Left colon (tissue), 2 donors: ENCODE data around the gene PLEKHN1. TPM values are rescaled to one million over a fixed set of nuclear protein-coding genes. Genes with fewer than 3 reads are reported as not detected.

Source experiments
- ATAC-seq: fragments of 200-7000 bp; cut with Tn5 transposase; one replicate; pipeline ENCODE4 v1.9.1; 2020; ENCODE audit warnings: mild to moderate bottlenecking, moderate library complexity
- DNase-seq, 2 donors: peaks; one replicate each; pipeline ENCODE4 v3.0.0-alpha.2; 2020
- intact Hi-C, 2 donors: fragments of 100-400 bp; cut with DNase I in 1 of 2; cut with micrococcal nuclease in 1 of 2; formaldehyde crosslinking; loops; one replicate each; pipeline versions ENCODE4 v1.11.2 to v1.14.0; 2022; cut with DNase I, micrococcal nuclease
- total RNA-seq, 2 donors: library from RNA; stranded (reverse); fragmentation: NEBNext Ultra II Directional; extraction: Animal tissue kit (Norgen Biotek cat#: 25700); gene quantifications; one replicate each; pipeline ENCODE4 v1.2.1, GENCODE V29; 2021
- donor health status: DM: no; HTN: no; CAD: no.
- donor health status: DM: yes; HTN: yes; CAD: no.

Gene PLEKHN1
- total RNA-seq, 2 donors from 2014 or later = 0.58 to 0.95 TPM

DNA sequence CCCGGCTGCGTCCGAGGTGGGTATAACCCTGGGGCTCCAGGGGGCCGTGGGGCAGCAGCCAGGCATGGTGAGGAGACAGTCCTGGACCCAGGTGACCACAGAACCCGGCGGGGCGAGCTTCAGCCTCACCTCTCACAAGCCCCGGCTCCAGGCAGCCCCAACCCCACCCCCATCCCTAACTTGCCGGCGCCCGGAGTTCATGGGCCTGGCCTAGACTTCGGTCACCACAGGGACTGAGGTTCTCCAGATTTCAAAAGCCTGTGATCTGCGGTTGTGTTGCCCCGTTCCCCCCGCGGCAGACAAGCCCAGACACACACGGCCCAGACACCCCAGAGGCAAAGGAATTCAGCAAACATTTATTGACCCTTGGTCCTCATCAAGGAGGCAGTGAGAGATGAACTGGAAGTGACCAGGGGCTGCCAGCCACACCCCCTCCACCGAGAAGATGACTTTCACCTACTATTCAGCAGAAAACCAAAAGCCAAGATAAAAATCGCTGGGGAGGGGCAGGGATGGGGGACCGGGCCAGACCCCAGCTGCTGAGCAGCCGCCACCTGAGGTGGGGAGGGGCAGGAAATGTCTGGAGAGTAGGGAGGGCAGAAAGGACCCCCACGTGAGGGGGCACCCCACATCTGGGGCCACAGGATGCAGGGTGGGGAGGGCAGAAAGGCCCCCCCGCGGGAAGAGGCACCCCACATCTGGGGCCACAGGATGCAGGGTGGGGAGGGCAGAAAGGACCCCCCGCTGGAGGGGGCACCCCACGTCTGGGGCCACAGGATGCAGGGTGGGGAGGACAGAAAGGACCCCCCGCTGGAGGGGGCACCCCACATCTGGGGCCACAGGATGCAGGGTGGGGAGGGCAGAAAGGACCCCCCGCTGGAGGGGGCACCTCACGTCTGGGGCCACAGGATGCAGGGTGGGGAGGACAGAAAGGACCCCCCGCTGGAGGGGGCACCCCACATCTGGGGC lies 29.7 kb downstream of the PLEKHN1 start:
- no peak for DNase-seq
- no peak for ATAC-seq
- intact Hi-C loops = no loop called here

DNA sequence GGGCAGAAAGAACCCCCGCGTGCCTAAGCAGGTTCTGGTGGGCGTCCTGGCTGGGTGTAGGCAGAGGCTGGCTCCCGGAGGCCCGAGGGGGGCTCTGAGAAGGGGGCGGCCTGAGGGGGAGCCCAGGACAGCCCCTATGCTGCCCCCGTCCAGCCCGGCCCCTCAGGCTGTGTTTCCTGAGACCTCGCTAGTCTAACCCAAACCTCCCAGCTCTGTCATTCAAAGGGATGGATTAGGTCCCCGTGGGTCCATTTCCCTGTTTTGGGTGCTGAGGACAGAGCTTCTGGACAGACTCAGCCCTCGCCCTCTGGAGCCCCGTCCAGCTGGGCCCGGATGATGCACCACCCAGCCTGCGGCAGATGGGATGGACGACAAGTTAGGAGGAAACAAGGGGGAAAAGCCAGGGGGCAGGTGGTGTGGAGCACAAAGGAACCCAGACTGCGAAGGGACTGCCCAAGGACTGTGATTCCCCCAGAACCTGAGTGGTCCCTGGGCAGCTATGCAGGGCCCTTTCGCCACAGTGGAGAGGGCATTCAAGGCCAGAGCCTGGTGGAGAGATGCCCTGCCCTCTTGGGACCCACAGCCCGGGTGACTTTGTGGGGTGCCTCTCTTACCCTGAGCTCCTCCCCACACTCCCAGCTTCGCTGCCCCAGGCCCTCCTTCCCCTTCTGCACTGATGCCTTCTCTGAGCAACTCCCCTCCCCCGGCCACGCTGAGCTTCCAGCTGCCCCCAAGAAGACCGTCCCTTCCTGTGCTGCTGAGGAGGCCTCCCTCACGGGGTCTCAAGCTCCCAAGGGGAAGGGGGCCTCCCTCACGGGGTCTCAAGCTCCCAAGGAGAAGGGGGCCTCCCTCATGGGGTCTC lies 30.8 kb downstream of the PLEKHN1 start:
- intact Hi-C loops = no loop called here
- no peak for ATAC-seq
- DNase-seq = peak in 1 of 2 donors; percentile 9

DNA sequence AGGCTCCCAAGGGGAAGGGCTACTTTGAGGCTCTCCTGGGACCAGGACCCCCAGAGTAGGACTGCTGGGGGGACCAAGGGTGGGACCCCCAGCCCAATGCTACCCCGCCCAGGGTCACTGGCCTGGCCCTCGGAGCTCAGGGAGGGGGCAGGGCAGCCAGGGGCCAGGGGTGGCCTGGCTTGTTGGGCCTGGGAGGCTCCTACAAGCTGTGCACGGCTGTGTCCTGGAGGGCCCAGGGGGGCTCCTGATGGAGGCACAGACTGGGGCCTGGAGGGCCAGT lies 31.4 kb downstream of the PLEKHN1 start:
- ATAC-seq (no peak), DNase-seq (no peak)
- intact Hi-C loops = no loop called here

DNA sequence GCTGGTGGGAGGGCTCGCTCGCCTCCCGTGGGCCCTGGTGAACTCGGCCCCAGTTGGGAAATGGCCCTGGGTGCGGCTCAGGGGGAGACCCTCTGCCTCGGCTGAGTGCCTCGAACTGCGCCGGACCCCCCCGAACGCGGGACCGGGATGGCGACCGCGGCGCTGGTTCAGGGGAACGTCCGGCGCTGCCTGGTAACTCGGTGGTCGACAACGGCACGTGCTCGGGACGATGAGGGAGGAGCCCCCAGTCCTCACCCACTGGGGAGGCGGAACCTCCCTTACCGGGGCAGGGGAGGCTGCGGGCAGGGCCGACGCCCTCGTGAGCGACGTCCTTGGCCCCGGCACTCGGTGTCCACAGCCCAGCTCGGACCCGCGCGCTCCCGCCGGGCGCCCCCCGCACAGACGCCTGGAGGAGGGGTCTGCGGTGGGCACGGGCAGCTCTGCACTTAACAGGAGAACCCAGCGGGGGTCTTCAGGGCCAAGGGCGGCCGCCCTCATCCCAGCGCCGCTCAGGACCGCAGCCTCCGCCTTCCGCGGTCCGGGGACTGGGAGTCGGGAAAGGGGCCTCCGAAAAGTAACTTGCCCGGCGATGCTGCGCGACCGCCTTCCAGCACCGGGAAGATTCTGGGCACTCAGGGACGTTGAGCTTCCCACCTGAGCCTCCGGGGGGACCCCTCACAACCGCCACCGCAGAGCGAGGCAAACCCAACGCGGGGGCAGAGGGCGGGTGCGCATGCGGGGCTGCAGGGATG lies 31.9 kb downstream of the PLEKHN1 start:
- intact Hi-C loops = no loop called here
- DNase-seq = peak in 1 of 2 donors; percentile 31
- ATAC-seq = no peak

DNA sequence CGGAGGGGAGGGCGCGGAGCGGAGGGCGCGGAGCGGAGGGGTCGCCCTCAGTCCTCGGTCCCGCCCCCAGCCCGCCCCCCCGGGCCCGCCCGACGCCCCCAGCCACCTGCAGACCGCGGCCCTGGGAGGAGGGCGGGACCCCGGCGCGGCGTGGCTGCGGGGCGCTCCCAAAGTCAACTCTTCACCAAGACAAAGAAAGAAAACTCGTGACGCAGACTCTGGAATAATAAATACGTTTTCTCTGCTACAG lies 32.4 kb downstream of the PLEKHN1 start:
- intact Hi-C loops = no loop called here
- ATAC-seq (no peak), DNase-seq (no peak)

DNA sequence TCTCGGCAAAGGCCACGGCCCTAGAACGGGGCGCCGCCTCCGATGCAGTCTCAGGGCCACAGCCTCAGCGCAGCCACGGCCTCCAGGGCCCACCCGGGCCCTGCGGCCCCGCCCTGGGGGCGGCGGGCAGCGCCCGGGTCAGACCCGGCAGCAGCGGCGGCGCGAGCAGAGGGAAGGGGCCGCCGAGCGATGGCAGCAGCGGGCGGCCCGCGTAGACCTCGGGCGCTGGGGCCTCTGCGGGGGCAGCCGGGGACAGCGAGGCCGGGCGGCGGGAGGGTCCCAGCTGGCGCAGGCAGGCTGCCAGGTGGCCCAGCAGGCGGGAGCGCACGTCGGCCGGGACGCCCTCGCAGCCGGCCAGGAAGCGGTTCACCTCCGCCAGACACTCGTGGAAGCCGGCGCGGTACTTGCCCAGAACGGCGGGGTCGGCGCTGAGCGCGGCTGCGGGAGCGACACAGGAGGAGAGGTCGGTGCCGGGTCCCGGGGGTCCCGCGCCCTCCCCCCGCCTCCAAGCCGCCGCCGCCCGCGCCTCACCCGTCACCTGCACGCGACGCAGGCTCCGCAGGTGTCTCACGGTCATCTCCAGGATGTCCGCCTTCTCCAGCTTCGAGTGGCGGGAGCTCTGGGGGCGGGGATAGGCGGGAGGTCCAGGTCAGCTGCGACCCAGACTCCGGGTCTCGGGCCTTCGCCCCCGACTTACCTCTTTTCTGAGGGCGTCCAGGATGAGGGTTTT lies 32.9 kb downstream of the PLEKHN1 start:
- DNase-seq = peak in 1 of 2 donors; percentile 45
- intact Hi-C loops = no loop called here
- ATAC-seq = peak; percentile 16

DNA sequence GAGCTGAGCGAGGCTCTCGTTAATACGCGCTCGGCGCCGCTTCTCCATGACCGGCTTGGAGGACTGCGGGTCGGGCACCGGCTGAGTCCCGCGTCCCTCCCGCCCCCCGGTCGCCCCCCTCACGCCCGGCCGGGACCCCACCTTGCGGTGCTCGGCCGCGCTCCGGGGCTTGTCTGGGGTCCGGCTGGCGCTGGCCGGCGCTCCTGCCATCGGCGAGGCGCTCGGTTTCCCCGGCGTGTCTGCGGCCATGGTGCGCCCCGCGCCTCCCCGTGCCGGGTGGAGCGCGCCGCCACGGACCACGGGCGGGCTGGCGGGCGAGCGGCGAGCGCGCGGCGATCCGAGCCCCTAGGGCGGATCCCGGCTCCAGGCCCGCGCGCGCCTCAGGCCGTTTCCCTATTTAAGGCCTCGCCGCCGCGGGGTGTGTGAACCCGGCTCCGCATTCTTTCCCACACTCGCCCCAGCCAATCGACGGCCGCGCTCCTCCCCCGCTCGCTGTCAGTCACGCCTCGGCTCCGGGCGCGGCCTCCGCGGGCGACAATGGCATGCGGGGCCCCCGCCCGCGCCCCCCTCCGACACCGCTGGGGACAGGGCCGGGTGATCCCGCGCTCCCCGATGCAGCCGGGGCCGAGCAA lies 33.6 kb downstream of the PLEKHN1 start, which contains the start of gene HES4:
Gene HES4 (minus strand): TSS at position 373 of the 632 bp plus-strand sequence. CDS start 124 bp downstream, at position 249.
- intact Hi-C loops = no loop called here
- ATAC-seq (peak; percentile 80), DNase-seq (peak; percentile 92 to 94)

DNA sequence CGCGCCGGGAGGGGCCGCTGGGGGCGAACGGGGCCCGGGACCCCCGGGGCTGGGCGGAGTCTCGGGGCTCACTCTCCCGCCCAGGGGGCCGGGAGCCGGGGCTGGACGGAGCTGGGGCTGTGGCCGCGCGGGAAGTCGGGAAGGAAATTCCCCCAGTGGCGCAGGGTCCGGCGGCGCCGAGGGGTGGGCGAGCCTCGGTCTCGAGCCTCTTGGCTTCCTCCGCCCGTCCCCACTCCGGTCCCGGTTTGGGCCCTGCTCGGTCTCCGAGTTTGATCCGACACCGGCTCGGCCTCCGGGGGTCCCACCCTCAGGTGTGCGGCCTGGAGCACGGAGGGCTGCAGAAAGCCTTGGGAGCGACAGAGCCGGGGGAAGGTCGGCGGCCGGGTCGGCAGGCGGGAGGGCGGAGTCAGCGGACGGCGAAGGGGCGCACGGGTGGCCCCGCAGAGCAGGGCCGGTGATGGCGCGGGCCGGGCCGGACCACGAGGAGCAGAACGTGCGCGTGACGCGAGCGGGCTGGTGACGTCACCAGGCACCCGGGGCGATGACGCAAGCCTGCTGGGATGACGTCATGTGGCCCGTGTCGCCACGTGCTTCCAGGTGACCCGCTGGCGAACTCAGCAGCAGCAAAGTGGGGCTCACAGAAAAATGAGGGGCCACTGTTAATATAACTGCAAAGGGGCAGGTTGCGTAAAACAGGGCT lies 34.2 kb downstream of the PLEKHN1 start:
- intact Hi-C loops = no loop called here
- ATAC-seq = peak; percentile 30

DNA sequence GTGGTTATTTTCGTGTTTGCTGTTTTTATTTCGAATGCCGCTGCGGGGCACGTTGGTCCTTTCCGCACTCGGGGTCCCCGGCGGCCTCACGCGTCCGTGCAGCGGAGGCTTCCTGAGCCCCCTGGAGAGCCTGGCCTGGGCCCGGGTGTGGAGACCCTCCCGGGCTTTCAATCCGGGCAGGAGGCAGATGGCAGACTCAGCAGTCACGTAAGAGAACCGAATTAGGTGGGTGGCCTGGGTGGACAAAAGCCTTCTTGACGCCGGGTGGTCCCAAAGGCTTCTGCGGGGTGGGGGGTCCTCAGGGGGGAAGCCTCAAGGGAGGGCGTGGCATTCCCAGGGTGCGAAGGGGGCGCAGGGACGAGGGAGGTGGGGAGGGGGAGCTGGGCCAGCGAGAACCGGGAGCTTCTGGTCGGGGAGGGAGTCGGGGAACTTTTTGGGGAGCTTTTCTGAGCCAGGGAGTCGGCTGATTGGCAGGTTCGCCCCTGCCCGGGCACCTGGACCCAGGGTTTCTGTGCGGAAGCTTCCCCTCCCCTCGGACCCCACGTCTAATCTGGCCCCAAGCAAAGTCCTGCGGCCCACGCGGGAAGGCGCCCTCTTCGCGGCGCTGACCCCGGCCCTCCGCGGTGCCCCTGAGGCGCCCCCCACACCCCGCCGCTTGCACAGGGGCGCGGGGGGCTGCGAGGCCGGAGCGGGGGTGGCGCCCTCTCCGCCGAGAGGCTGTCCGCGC lies 34.9 kb downstream of the PLEKHN1 start:
- no peak for ATAC-seq
- DNase-seq = peak in 1 of 2 donors; percentile 38
- intact Hi-C loops = no loop called here

More for the DNA sequence above, 34.2 kb downstream of the PLEKHN1 start:
- peak; percentile 77 to 79 for DNase-seq

DNA sequence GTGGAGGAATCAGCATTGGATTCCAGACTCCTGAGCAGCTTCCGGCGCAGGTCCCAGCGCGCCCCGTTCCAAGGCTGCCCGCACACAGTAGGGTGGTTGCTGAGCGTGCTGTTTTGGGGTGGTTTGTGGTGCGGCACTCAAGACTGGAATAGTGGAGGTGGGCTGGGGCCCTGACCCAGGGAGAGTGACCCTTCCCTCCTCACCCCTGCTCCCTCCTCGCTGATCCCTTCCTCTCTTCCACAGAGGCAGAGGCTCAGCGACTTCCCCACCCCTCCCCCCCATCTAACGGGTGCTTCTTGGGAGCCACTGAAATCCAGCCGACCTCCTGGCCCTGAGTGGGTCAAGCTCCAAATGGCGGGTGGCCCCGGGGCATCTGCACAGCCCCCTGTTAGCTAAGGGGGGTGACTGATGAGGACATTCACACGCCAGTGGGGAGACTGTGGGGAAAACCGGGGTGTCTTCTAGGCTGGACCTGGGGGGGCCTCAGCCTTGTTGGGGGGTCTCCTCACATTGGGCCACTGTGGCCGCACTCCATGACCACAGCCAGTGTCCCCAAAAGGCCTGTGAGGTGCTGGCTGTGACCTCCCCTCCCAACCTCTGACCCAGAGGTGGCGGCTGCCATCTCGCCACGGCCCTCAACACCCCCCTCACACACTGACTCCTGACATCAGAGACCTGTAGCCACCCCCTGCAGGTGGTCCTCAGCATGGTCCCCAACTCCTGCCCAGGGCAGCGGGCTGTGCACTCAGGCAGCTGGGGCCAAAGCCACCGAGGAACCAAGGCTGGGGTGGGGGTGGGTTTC lies 37.5 kb downstream of the PLEKHN1 start:
- DNase-seq (peak; percentile 9 to 24), ATAC-seq (no peak)
- intact Hi-C loops = no loop called here

DNA sequence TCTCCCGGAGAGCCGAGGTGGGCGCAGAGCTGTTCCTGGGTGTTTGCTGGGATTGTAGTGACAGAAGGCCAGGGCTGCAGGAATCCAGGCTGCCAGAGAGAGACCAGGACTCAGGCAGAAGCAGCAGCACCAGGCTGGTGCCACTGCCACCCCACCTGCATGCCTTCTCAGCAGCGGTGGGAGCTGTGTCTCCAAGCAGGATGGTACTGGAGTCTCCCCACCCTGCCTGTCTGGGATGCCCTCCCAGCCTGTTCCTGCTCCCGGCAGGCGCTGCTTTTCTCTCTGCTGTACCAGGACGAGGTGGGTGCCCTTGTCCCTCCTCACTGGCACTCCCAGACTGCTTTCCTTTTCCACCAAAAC lies 38.1 kb downstream of the PLEKHN1 start:
- ATAC-seq = no peak
- DNase-seq = peak; percentile 6 to 26

DNA sequence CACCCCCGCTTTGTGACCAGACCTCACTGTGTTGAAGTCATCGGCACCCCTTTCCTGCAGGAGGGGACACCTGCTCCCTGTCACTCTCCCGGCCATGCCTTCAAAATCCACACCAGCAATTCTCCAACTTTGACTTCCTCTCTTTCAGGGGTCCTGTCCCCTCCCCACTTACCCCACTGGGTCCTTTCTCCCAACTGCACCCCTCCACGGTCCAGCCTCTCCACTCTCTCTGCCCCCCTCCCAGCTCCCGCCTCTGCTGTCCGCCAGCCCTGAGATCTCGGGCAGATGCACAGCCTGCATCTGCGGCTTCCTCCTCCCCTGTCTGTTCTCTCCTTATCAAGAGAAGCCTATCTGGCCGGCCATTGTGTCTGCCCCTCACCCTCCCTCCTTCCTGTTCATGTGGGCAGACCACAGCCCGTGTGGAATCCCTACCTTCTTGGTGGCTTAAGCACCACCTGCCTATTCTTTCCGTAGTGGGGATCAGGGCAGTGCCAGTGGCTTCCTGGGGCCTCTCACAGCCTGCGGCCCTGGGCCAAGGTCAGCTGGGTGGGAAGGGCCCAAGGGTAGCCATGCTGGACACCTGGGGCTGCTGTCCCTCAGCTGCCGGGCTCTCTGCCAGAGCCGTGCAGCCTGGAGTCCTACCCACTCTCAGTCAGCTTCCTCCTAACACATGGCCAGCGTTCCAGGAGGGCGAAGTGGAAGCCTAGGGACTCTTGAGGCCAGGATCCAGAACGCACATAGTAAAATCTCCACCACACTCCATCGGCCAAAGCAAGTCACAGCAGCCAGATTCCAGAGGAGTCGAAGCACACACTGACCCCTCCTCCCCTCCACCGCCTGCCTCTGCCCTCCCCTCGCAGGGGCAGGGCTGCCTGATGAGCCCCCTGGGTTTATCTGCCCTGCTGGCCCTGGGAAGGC lies 38.8 kb downstream of the PLEKHN1 start:
- ATAC-seq (peak; percentile 49), DNase-seq (peak; percentile 51 to 55)
- intact Hi-C loops = no loop called here

More for the DNA sequence above, 38.1 kb downstream of the PLEKHN1 start:
- intact Hi-C loops = no loop called here

DNA sequence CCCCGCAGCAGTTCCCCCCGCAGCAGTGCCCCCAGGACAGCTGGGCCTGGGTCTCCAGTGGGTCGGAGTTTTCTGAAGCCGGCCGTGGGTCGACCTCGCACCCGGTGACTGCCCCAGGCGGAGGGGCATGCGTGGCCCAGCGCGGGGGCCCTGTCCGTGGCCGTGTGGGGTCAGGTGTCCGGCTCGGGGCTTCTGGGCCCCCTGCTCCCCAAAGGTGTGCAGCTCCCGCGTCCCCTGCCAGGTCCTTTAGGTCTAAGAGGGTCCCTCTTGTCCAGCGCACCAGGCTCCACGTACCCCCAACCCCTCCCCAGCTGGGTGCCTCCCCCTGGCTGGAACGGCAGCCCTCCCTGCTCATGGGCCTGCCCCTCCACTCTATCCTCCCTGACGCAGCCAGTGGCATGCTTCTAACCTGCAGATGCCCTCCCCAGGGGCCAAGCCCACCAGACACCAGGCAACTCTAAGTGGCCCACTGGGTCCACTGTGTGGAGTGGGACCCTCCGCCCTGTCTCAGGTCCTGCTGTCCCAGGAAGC lies 39.6 kb downstream of the PLEKHN1 start:
- intact Hi-C loops = no loop called here
- ATAC-seq (peak; percentile 1), DNase-seq (peak in 1 of 2 donors; percentile 28)

DNA sequence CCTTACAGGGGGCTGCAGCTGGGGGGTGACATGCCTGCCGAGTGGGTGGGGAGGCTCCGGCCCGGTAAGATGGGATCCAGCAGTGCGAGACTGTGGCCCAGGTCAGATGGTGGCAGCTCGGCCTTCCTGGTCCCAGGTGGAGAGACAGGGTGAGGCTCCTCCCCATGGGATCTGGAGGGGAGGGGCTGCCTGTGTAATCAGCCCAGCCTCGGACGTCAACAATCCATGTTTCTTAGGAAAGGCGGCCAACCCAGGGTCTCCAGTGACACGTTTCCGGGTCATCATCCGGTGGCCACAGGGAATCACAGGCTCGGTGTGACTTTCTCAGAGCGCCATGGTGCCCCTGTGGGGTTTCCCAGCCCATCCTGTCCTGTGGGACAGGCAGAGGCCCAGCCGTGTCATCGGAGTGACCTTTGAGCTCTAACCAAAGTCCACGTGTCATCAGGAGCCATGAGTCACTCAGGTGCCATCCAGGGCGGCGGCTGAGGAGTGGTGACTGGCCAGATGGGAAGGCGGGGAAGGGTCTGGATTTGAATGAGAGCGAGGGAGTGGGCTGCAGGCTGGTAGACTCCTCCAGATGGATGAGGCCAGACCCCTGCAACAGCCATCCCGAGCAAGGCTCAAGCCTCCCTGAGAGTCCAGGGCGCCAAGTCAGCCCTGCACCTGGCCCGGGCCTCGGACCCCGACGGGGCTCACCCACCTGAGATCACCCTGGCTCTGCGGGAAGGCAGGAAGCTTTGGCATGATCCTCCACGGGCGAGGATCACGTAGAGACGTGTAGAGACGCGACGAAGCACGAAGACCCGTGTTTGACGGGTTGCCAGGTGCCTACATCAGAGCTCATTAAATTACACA lies 40.2 kb downstream of the PLEKHN1 start:
- intact Hi-C loops = no loop called here
- DNase-seq = peak; percentile 80 to 87
- peak; percentile 86 for ATAC-seq
